HepG2 (cell line): ENCODE results near the gene MXRA7. TPM values are rescaled to one million over a fixed set of nuclear protein-coding genes. Genes with fewer than 3 reads are reported as not detected.

Experiments used
- GMEB1 ChIP-seq: sonication (generic); formaldehyde crosslinking; IDR thresholded peaks from 2 replicates; pipeline ENCODE4 v1.5.1; 2020; ENCODE audit warnings: missing genetic modification reagents, mild to moderate bottlenecking, borderline replicate concordance
- GMEB2 ChIP-seq: IDR thresholded peaks from 2 replicates; pipeline ENCODE4 v1.6.1; 2016; ENCODE audit warnings: missing biosample characterization, missing genetic modification reagents, low read depth
- HOXA7 ChIP-seq: sonication (generic); formaldehyde crosslinking; IDR thresholded peaks from 2 replicates; pipeline ENCODE4 v1.8.1; 2022; ENCODE audit warnings: mild to moderate bottlenecking, missing genetic modification reagents, moderate library complexity
- JARID2 ChIP-seq: sonication (generic); formaldehyde crosslinking; IDR thresholded peaks from 2 replicates; pipeline ENCODE4 v1.8.1; 2023; ENCODE audit warnings: missing genetic modification reagents, inconsistent platforms; ENCODE audit not compliant: insufficient replicate concordance
- MXD1 ChIP-seq: sonication (generic); formaldehyde crosslinking; IDR thresholded peaks from 2 replicates; pipeline ENCODE4 v1.4.0; 2020; ENCODE audit warnings: mild to moderate bottlenecking, missing genetic modification reagents
- POLR2A ChIP-seq, 2 experiments: IDR thresholded peaks; 2 replicates each; pipeline ENCODE4 v1.6.1; 2011; ENCODE audit warnings: low read depth in 2 of 2, low read length in 2 of 2, mild to moderate bottlenecking in 1 of 2, moderate library complexity in 1 of 2; ENCODE audit not compliant: insufficient read depth in 1 of 2
- RBFOX2 ChIP-seq: fragments of 200-400 bp; formaldehyde crosslinking; IDR thresholded peaks from 2 replicates; pipeline ENCODE4 v1.6.1; 2017; ENCODE audit warnings: low read depth, mild to moderate bottlenecking, low read length
- ZNF547 ChIP-seq: sonication (generic); formaldehyde crosslinking; IDR thresholded peaks from 2 replicates; pipeline ENCODE4 v1.5.1; 2020; ENCODE audit warnings: mild to moderate bottlenecking, missing genetic modification reagents
- ZNF552 ChIP-seq: sonication (generic); formaldehyde crosslinking; IDR thresholded peaks from 2 replicates; pipeline ENCODE4 v1.9.0; 2022; ENCODE audit warnings: missing genetic modification reagents, mild to moderate bottlenecking, borderline replicate concordance
- ZNF761 ChIP-seq: sonication (generic); formaldehyde crosslinking; conservative IDR thresholded peaks from 2 replicates; pipeline ENCODE4 v1.4.0; 2020; ENCODE audit warnings: mild to moderate bottlenecking, missing genetic modification reagents
- polyA plus RNA-seq, 8 experiments: library from polyadenylated mRNA; depleted of rRNA in 3 of 8; stranded (reverse) in 7 of 8; unstranded in 1 of 8; fragments of >200 nt; fragmentation: Illumina TruSeq in 4 of 8; extraction: Trizol in 4 of 8; gene quantifications; 2 replicates each; pipeline versions ENCODE4 v1.2.1 to v1.2.3, GENCODE V29; 2011 to 2016; ENCODE audit warnings: low read depth in 4 of 8, missing spikeins in 1 of 8, mixed read lengths in 1 of 8; ENCODE audit not compliant: insufficient read depth in 1 of 8
- total RNA-seq, 5 experiments: library from RNA; depleted of rRNA; stranded (reverse); fragments of >200 nt; fragmentation: Illumina TruSeq; extraction: Trizol; gene quantifications; 2 replicates each; pipeline ENCODE4 v1.2.3, GENCODE V29; 2016; ENCODE audit warnings: low read depth in 1 of 5
- TF ChIP-seq, protein P1 (sequence below): sonication (generic); formaldehyde crosslinking; conservative IDR thresholded peaks from 2 replicates; pipeline ENCODE4 v1.8.0; 2022; ENCODE audit warnings: mild to moderate bottlenecking, moderate library complexity, missing genetic modification reagents
- TF ChIP-seq, protein P2 (sequence below): sonication (generic); formaldehyde crosslinking; IDR thresholded peaks from 2 replicates; pipeline ENCODE4 v1.4.0; 2020; ENCODE audit warnings: missing genetic modification reagents

MXRA7 gene
- total and polyA plus RNA-seq, 2 of the 13 experiments (the other 11 are each of a cell fraction or from before 2014, with no cell fraction given), result 44.8 to 112 TPM

DNA sequence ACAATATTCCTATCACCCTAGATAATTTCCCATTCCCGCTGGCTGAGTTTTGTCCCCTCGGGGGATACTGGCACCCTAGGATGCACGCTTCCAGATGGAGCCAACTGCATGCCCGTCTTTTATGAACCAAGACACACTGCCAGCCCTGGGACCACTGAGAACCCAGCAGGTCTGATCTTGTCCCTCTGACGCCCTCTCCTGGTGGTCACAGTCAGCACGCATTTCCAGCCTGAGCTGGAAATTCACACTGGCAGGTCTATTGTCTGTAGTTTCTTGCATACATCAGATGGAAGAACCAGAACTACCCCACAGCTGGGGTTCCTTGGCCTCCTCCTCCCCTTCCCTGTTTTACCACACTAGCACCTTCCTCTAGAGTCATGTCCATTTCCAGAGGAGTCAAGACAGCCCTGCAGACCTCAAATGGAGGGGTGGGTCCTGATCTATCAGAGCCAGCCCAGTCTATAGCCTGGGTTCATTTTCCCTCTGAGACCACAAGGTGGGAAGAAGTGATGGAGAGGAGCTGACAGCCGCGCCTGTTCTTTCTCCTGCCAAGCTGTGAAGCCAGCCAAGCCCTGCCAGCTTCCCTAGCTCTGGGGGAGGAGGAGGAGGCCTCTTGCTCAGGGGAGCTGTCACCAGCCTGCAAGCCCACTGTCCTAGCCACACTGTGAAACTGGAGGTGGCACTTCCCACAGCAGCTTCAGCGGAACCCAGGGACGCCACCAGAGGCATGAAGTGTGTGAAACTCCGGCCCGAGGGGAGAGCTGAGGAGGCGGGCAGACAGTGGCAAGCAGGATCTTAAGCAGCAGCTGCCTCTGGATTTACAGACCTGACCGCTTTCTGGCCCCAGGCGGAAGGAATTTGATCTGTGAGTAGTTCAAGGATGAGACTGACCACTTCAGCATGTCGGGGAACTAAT lies 29.3 kb downstream of the MXRA7 start (continued):
- TF ChIP-seq, protein P1, sequence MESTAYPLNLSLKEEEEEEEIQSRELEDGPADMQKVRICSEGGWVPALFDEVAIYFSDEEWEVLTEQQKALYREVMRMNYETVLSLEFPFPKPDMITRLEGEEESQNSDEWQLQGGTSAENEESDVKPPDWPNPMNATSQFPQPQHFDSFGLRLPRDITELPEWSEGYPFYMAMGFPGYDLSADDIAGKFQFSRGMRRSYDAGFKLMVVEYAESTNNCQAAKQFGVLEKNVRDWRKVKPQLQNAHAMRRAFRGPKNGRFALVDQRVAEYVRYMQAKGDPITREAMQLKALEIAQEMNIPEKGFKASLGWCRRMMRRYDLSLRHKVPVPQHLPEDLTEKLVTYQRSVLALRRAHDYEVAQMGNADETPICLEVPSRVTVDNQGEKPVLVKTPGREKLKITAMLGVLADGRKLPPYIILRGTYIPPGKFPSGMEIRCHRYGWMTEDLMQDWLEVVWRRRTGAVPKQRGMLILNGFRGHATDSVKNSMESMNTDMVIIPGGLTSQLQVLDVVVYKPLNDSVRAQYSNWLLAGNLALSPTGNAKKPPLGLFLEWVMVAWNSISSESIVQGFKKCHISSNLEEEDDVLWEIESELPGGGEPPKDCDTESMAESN (CRISPR knock-in tag), result no peak
- TF ChIP-seq GMEB1, result no peak
- TF ChIP-seq GMEB2 (CRISPR knock-in tag), result no peak
- TF ChIP-seq, protein P2, sequence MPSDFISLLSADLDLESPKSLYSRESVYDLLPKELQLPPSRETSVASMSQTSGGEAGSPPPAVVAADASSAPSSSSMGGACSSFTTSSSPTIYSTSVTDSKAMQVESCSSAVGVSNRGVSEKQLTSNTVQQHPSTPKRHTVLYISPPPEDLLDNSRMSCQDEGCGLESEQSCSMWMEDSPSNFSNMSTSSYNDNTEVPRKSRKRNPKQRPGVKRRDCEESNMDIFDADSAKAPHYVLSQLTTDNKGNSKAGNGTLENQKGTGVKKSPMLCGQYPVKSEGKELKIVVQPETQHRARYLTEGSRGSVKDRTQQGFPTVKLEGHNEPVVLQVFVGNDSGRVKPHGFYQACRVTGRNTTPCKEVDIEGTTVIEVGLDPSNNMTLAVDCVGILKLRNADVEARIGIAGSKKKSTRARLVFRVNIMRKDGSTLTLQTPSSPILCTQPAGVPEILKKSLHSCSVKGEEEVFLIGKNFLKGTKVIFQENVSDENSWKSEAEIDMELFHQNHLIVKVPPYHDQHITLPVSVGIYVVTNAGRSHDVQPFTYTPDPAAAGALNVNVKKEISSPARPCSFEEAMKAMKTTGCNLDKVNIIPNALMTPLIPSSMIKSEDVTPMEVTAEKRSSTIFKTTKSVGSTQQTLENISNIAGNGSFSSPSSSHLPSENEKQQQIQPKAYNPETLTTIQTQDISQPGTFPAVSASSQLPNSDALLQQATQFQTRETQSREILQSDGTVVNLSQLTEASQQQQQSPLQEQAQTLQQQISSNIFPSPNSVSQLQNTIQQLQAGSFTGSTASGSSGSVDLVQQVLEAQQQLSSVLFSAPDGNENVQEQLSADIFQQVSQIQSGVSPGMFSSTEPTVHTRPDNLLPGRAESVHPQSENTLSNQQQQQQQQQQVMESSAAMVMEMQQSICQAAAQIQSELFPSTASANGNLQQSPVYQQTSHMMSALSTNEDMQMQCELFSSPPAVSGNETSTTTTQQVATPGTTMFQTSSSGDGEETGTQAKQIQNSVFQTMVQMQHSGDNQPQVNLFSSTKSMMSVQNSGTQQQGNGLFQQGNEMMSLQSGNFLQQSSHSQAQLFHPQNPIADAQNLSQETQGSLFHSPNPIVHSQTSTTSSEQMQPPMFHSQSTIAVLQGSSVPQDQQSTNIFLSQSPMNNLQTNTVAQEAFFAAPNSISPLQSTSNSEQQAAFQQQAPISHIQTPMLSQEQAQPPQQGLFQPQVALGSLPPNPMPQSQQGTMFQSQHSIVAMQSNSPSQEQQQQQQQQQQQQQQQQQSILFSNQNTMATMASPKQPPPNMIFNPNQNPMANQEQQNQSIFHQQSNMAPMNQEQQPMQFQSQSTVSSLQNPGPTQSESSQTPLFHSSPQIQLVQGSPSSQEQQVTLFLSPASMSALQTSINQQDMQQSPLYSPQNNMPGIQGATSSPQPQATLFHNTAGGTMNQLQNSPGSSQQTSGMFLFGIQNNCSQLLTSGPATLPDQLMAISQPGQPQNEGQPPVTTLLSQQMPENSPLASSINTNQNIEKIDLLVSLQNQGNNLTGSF (CRISPR knock-in tag), result no peak
- no peak for TF ChIP-seq ZNF552
- TF ChIP-seq ZNF547 (CRISPR knock-in tag), result no peak
- TF ChIP-seq HOXA7 (CRISPR knock-in tag), result no peak
- no peak for TF ChIP-seq RBFOX2
- no peak for TF ChIP-seq POLR2A (IDR thresholded peaks at IDR 0.05; ENCODE audit: insufficient read depth in 1 of 2, low read depth in 2 of 2, low read length in 2 of 2)
- no peak for TF ChIP-seq ZNF761 (CRISPR knock-in tag)
- TF ChIP-seq JARID2 (CRISPR knock-in tag), result peak; percentile 72
- no peak for TF ChIP-seq MXD1 (CRISPR knock-in tag)
